Astrocyte (in vitro differentiated cells and primary cell): ENCODE data around the gene CD22. TPM values are rescaled to one million over a fixed set of nuclear protein-coding genes. Genes with fewer than 3 reads are reported as not detected.
A peak's percentile ranks its signal among the peaks of the same experiment; 100 is the strongest.

Experiments used
- DNase-seq: peaks from one replicate; pipeline ENCODE4 v3.0.0-alpha.2; 2010; ENCODE audit warnings: low read depth
- FAIRE-seq: peaks from 2 replicates; lab custom pipeline; 2011; peaks lifted over from hg19 to GRCh38; lab: Jason Lieb, UNC
- H2AFZ ChIP-seq: 2 replicates; pipeline ENCODE4 v1.6.0; 2012; ENCODE audit warnings: low read depth, low read length, inconsistent platforms
- H3K27ac ChIP-seq: 2 replicates; pipeline ENCODE4 v1.5.1; 2011; ENCODE audit warnings: low read depth, low read length, inconsistent platforms
- H3K27me3 ChIP-seq: 2 replicates; pipeline ENCODE4 v1.6.0; 2011; ENCODE audit warnings: low read length, inconsistent platforms; ENCODE audit not compliant: insufficient read depth
- H3K36me3 ChIP-seq: 2 replicates; pipeline ENCODE4 v1.5.1; 2011; ENCODE audit warnings: low read length, inconsistent platforms; ENCODE audit not compliant: insufficient read depth
- H3K4me1 ChIP-seq: 2 replicates; pipeline ENCODE4 v1.5.1; 2011; ENCODE audit warnings: low read length, inconsistent platforms; ENCODE audit not compliant: insufficient read depth
- H3K4me2 ChIP-seq: 2 replicates; pipeline ENCODE4 v1.6.0; 2012; ENCODE audit warnings: low read length, inconsistent platforms
- H3K4me3 ChIP-seq: 2 replicates; pipeline ENCODE4 v1.5.1; 2011; ENCODE audit warnings: low read depth, mild to moderate bottlenecking, low read length, inconsistent platforms; ENCODE audit not compliant: insufficient read depth
- H3K79me2 ChIP-seq: 2 replicates; pipeline ENCODE4 v1.6.0; 2012; ENCODE audit warnings: mild to moderate bottlenecking, low read length, inconsistent platforms; ENCODE audit not compliant: insufficient read depth
- H3K9ac ChIP-seq: 2 replicates; pipeline ENCODE4 v1.6.0; 2012; ENCODE audit warnings: mild to moderate bottlenecking, low read length, inconsistent platforms
- H3K9me3 ChIP-seq: 2 replicates; pipeline ENCODE4 v1.5.1; 2012; ENCODE audit warnings: low read depth, mild to moderate bottlenecking, low read length, inconsistent platforms; ENCODE audit not compliant: insufficient read depth
- H4K20me1 ChIP-seq: 2 replicates; pipeline ENCODE4 v1.6.0; 2012; ENCODE audit warnings: low read length, inconsistent platforms; ENCODE audit not compliant: insufficient read depth
- H3K27ac Mint-ChIP-seq: one replicate; pipeline ENCODE4 v1.8.0; 2021; ENCODE audit warnings: mild to moderate bottlenecking, mixed read lengths; ENCODE audit not compliant: unreplicated experiment
- H3K27me3 Mint-ChIP-seq: one replicate; pipeline ENCODE4 v1.8.0; 2021; ENCODE audit warnings: low read depth, mixed read lengths; ENCODE audit not compliant: unreplicated experiment
- H3K36me3 Mint-ChIP-seq: one replicate; pipeline ENCODE4 v1.8.0; 2021; ENCODE audit warnings: low read depth, mixed read lengths; ENCODE audit not compliant: unreplicated experiment
- H3K4me1 Mint-ChIP-seq: one replicate; pipeline ENCODE4 v1.8.0; 2021; ENCODE audit warnings: low read depth, mixed read lengths; ENCODE audit not compliant: unreplicated experiment
- H3K4me3 Mint-ChIP-seq: one replicate; pipeline ENCODE4 v1.8.0; 2021; ENCODE audit warnings: mild to moderate bottlenecking, moderate library complexity, mixed read lengths; ENCODE audit not compliant: unreplicated experiment
- H3K9me3 Mint-ChIP-seq: one replicate; pipeline ENCODE4 v1.8.0; 2021; ENCODE audit warnings: mild to moderate bottlenecking, mixed read lengths; ENCODE audit not compliant: unreplicated experiment
- CTCF ChIP-seq: IDR thresholded peaks from 2 replicates; pipeline ENCODE4 v1.5.1; 2011; ENCODE audit warnings: low read depth, mild to moderate bottlenecking, inconsistent platforms, low read length, moderate library complexity; ENCODE audit not compliant: insufficient read depth
- EZH2 ChIP-seq: IDR thresholded peaks from 2 replicates; pipeline ENCODE4 v1.6.1; 2012; ENCODE audit warnings: mild to moderate bottlenecking, low read length, inconsistent platforms; ENCODE audit not compliant: insufficient read depth
- total RNA-seq: library from RNA; stranded (reverse); gene quantifications from 2 replicates; pipeline ENCODE4 v1.2.1, GENCODE V29; 2021

Gene CD22
- total RNA-seq, 1 donor from 2014 or later: not detected

- H3K4me3 ChIP-seq: no peak overlapping the region
- H3K9ac ChIP-seq: no peak overlapping the region
- H3K4me3 Mint-ChIP-seq: no peak overlapping the region
- peak overlapping the region; percentile 62 for H3K27ac Mint-ChIP-seq
- H4K20me1 ChIP-seq: no peaks in the 10 kb centered on the region
- peaks cover 7% of the 10 kb centered on the region for H3K4me1 ChIP-seq
- FAIRE-seq (no peak), DNase-seq (peak; percentile 15)
- no peaks in the 10 kb centered on the region for H3K36me3 ChIP-seq
- H3K27me3 Mint-ChIP-seq: peaks cover 28% of the 10 kb centered on the region
- H3K27me3 ChIP-seq: no peaks in the 10 kb centered on the region
- no peaks in the 10 kb centered on the region for H3K36me3 Mint-ChIP-seq
- no peaks in the 10 kb centered on the region for H3K79me2 ChIP-seq
- peaks cover 2% of the 10 kb centered on the region for H3K9me3 ChIP-seq
- H3K4me2 ChIP-seq: no peak overlapping the region
- H3K27ac ChIP-seq: peak overlapping the region; percentile 19
- peak overlapping the region; percentile 24 for H2AFZ ChIP-seq
- no peak for TF ChIP-seq CTCF
- TF ChIP-seq EZH2: no peak
- H3K4me1 Mint-ChIP-seq: peaks cover 5% of the 10 kb centered on the region
- H3K9me3 Mint-ChIP-seq: peaks cover 3% of the 10 kb centered on the region
Measured at GRCh38 chr19:35318679-35319448, 10.1 kb upstream of the CD22 start.

- DNase-seq (no peak), FAIRE-seq (no peak)
- peaks cover 2% of the 10 kb centered on the region for H3K9me3 ChIP-seq
- H2AFZ ChIP-seq: no peak overlapping the region
- TF ChIP-seq EZH2 (no peak), CTCF (no peak)
- H3K4me3 ChIP-seq: no peak overlapping the region
- H3K79me2 ChIP-seq: no peaks in the 10 kb centered on the region
- no peaks in the 10 kb centered on the region for H4K20me1 ChIP-seq
- Mint-ChIP-seq H3K36me3 (no peaks in the 10 kb centered on the region), H3K27ac (no peak overlapping the region), H3K27me3 (peaks cover 18% of the 10 kb centered on the region), H3K4me3 (no peak overlapping the region), H3K4me1 (peaks cover 5% of the 10 kb centered on the region), H3K9me3 (peaks cover 3% of the 10 kb centered on the region)
- peaks cover 7% of the 10 kb centered on the region for H3K4me1 ChIP-seq
- H3K27me3 ChIP-seq: no peaks in the 10 kb centered on the region
- H3K36me3 ChIP-seq: no peaks in the 10 kb centered on the region
- no peak overlapping the region for H3K27ac ChIP-seq
- no peak overlapping the region for H3K4me2 ChIP-seq
- no peak overlapping the region for H3K9ac ChIP-seq
Measured at GRCh38 chr19:35320065-35320713, 8.8 kb upstream of the CD22 start.

GRCh38 chr19:35321291-35321690, 7.7 kb upstream of the CD22 start:
- peaks cover 17% of the 10 kb centered on the region for H3K27me3 Mint-ChIP-seq
- H3K4me1 ChIP-seq: peaks cover 7% of the 10 kb centered on the region
- DNase-seq (no peak), FAIRE-seq (no peak)
- peaks cover 2% of the 10 kb centered on the region for H3K9me3 ChIP-seq
- no peak for TF ChIP-seq EZH2
- TF ChIP-seq CTCF: no peak
- no peak overlapping the region for H3K4me3 Mint-ChIP-seq
- no peaks in the 10 kb centered on the region for H3K27me3 ChIP-seq
- H3K27ac Mint-ChIP-seq: no peak overlapping the region
- H3K4me1 Mint-ChIP-seq: peaks cover 5% of the 10 kb centered on the region
- H3K9me3 Mint-ChIP-seq: peaks cover 3% of the 10 kb centered on the region
- no peak overlapping the region for H3K27ac ChIP-seq
- H3K36me3 ChIP-seq: no peaks in the 10 kb centered on the region
- H4K20me1 ChIP-seq: no peaks in the 10 kb centered on the region
- no peaks in the 10 kb centered on the region for H3K79me2 ChIP-seq
- no peak overlapping the region for H3K4me2 ChIP-seq
- H2AFZ ChIP-seq: no peak overlapping the region
- H3K4me3 ChIP-seq: no peak overlapping the region
- no peak overlapping the region for H3K9ac ChIP-seq
- H3K36me3 Mint-ChIP-seq: no peaks in the 10 kb centered on the region
